DND-41 (cell line): Measurements from ENCODE around the gene PLA1A.

ENCODE experiments used
- ATAC-seq: fragments of 200-7000 bp; cut with Tn5 transposase; 3 replicates; pipeline ENCODE4 v1.9.1; 2021; ENCODE audit warnings: low read depth; ENCODE audit not compliant: insufficient read depth
- DNase-seq: peaks from one replicate; pipeline ENCODE4 v3.0.0-alpha.2; 2020
- H2AFZ ChIP-seq: 2 replicates; pipeline ENCODE4 v1.6.0; 2012; ENCODE audit warnings: low read depth, low read length
- H3K27ac ChIP-seq: 2 replicates; pipeline ENCODE4 v1.5.1; 2012; ENCODE audit warnings: low read length, inconsistent platforms
- H3K27me3 ChIP-seq: fragments of 200-600 bp; sonication (generic); 2 replicates; pipeline ENCODE4 v1.6.0; 2012; ENCODE audit warnings: low read length, mild to moderate bottlenecking, inconsistent platforms; ENCODE audit not compliant: insufficient read depth, poor library complexity
- H3K36me3 ChIP-seq: 2 replicates; pipeline ENCODE4 v1.5.1; 2012; ENCODE audit warnings: low read length, inconsistent platforms; ENCODE audit not compliant: insufficient read depth
- H3K4me1 ChIP-seq: 2 replicates; pipeline ENCODE4 v1.5.1; 2012; ENCODE audit warnings: mild to moderate bottlenecking, low read length; ENCODE audit not compliant: insufficient read depth
- H3K4me2 ChIP-seq: 2 replicates; pipeline ENCODE4 v1.6.0; 2012; ENCODE audit warnings: mild to moderate bottlenecking, moderate library complexity, low read length, inconsistent platforms; ENCODE audit not compliant: insufficient read depth
- H3K4me3 ChIP-seq, 2 experiments: fragments of 200-600 bp in 1 of 2; shearing (Covaris generic) in 1 of 2; 2 replicates each; pipeline ENCODE4 v1.5.1; 2012 to 2016; ENCODE audit warnings: inconsistent platforms in 2 of 2, low read length in 2 of 2, mild to moderate bottlenecking in 2 of 2, low read depth in 1 of 2, moderate library complexity in 1 of 2
- H3K79me2 ChIP-seq: 2 replicates; pipeline ENCODE4 v1.6.0; 2012; ENCODE audit warnings: low read length, inconsistent platforms; ENCODE audit not compliant: insufficient read depth
- H3K9ac ChIP-seq: 2 replicates; pipeline ENCODE4 v1.6.0; 2012; ENCODE audit warnings: low read depth, mild to moderate bottlenecking, inconsistent platforms, low read length, moderate library complexity
- H3K9me3 ChIP-seq: 2 replicates; pipeline ENCODE4 v1.5.1; 2012; ENCODE audit warnings: low read length, moderate library complexity, mild to moderate bottlenecking, inconsistent platforms; ENCODE audit not compliant: insufficient read depth, severe bottlenecking
- H4K20me1 ChIP-seq: 2 replicates; pipeline ENCODE4 v1.6.0; 2012; ENCODE audit warnings: low read length; ENCODE audit not compliant: insufficient read depth
- EZH2 ChIP-seq: IDR thresholded peaks from 3 replicates; pipeline ENCODE4 v1.6.1; 2012; ENCODE audit warnings: borderline replicate concordance, low read depth, mild to moderate bottlenecking, moderate library complexity, low read length, inconsistent platforms; ENCODE audit not compliant: severe bottlenecking
- TF ChIP-seq, protein P1 (sequence below): IDR thresholded peaks from 2 replicates; pipeline ENCODE4 v1.5.1; 2012; ENCODE audit warnings: borderline replicate concordance, low read length, moderate library complexity, mild to moderate bottlenecking; ENCODE audit not compliant: poor library complexity, severe bottlenecking; ENCODE audit errors: extremely low read depth

Gene PLA1A

DNA sequence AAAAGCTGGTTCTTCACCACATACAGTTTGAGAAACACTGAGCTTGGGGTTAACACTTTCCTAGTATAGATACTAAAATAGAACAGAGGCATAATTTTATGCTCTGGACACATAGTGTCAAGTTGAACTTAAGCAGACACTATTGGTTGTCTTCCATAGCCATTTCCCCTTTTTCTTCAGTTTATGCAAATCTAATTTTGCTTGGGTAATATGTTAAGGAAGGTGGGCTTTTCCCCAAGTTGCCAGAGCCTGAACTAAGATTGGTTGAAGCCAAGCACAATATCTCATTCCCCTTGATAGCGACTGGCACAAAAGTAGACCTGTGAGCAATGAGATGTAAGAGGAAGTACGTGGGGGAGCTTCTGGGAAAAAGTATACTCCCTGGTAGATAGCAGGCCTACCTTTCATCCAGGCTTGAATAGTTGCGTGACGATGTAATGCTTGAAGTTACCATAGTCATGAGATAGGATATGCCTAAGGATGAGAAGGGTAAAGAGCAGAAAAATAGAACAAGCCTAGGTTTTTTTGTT, 67.2 kb downstream of the PLA1A start:
- H3K36me3 ChIP-seq: peaks cover 17% of the 10 kb centered on the region; the same call in 1 of the 2 replicates
- no peak overlapping the region for H2AFZ ChIP-seq
- no peaks in the 10 kb centered on the region for H4K20me1 ChIP-seq
- DNase-seq (no peak), ATAC-seq (no peak)
- no peaks in the 10 kb centered on the region for H3K9me3 ChIP-seq
- H3K4me1 ChIP-seq: no peaks in the 10 kb centered on the region
- no peak overlapping the region for H3K9ac ChIP-seq
- no peak overlapping the region for H3K4me2 ChIP-seq
- H3K27me3 ChIP-seq: no peaks in the 10 kb centered on the region
- TF ChIP-seq, protein P1, sequence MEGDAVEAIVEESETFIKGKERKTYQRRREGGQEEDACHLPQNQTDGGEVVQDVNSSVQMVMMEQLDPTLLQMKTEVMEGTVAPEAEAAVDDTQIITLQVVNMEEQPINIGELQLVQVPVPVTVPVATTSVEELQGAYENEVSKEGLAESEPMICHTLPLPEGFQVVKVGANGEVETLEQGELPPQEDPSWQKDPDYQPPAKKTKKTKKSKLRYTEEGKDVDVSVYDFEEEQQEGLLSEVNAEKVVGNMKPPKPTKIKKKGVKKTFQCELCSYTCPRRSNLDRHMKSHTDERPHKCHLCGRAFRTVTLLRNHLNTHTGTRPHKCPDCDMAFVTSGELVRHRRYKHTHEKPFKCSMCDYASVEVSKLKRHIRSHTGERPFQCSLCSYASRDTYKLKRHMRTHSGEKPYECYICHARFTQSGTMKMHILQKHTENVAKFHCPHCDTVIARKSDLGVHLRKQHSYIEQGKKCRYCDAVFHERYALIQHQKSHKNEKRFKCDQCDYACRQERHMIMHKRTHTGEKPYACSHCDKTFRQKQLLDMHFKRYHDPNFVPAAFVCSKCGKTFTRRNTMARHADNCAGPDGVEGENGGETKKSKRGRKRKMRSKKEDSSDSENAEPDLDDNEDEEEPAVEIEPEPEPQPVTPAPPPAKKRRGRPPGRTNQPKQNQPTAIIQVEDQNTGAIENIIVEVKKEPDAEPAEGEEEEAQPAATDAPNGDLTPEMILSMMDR: no peak
- TF ChIP-seq EZH2: no peak
- no peak overlapping the region for H3K4me3 ChIP-seq
- H3K79me2 ChIP-seq: no peaks in the 10 kb centered on the region
- H3K27ac ChIP-seq: no peak overlapping the region

DNA sequence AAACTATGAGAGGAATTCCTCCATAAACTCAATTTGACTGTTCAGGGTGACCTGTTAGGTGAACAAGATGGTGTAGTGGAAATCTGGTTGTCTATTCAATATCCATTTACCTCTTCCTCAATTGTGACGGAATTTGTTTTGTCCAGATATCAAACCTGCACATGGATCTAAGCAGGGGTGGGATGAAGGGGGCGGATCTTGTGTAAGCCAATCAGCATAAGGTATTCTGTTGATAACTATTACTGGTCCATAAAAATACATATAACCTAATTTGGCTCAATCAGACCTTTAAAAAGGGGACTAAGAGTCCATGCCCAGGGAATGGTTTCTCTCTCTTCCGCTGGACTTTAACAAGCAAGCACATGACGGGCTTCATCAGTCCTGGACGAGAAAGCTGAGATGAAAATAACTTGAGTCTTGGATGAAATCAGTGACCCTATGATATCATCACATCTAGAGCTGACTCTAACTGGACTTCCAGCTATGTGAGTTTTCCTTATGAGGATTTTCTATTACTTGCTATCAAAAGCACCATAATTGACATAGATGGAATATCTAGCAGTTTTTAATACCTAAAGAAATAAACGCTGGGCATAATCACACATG, 68.4 kb downstream of the PLA1A start:
- peaks cover 29% of the 10 kb centered on the region for H3K36me3 ChIP-seq
- H3K27ac ChIP-seq: no peak overlapping the region
- H3K9ac ChIP-seq: no peak overlapping the region
- no peaks in the 10 kb centered on the region for H3K9me3 ChIP-seq
- H3K79me2 ChIP-seq: no peaks in the 10 kb centered on the region
- no peak overlapping the region for H3K4me3 ChIP-seq
- no peak for ATAC-seq
- H3K27me3 ChIP-seq: no peaks in the 10 kb centered on the region
- no peak for TF ChIP-seq EZH2
- TF ChIP-seq, protein P1: no peak
- no peaks in the 10 kb centered on the region for H3K4me1 ChIP-seq
- no peak for DNase-seq
- no peaks in the 10 kb centered on the region for H4K20me1 ChIP-seq
- H2AFZ ChIP-seq: no peak overlapping the region
- H3K4me2 ChIP-seq: no peak overlapping the region

DNA sequence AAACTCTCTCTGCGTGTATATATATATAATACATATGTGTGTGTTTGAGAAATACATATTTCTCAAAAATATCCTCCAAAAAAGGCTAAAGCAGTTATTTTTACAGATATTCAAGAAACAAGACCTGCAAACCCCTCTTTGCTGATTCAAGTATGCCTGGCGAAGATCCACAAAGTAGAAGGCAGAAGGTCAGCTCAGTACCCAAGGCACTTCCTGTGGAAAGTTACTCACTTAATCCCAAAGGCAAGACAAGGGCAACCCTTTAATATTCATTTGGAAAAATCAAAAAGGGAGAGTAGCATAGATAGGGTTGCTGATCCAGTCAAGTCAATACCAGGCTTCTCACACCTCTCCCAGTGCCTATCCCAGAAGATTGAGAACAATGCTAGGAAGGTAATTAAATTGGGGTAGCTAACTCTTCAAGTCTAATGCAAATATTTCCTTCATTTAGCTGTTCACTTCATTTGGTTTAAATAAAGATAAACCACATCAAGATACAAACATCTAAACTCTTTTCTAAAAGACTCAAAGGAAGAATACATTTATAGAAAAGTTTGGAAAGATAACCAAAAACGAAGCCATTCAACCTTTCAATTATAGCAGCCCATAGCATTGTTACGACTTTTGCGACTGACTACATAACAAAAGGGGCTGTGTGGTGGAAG, 72.4 kb downstream of the PLA1A start:
- no peaks in the 10 kb centered on the region for H4K20me1 ChIP-seq
- H3K4me2 ChIP-seq: no peak overlapping the region
- no peaks in the 10 kb centered on the region for H3K27me3 ChIP-seq
- H2AFZ ChIP-seq: no peak overlapping the region
- no peak overlapping the region for H3K9ac ChIP-seq
- ATAC-seq (no peak), DNase-seq (no peak)
- H3K36me3 ChIP-seq: peaks cover 68% of the 10 kb centered on the region
- H3K4me1 ChIP-seq: peaks cover 2% of the 10 kb centered on the region; the same call in 1 of the 2 replicates
- no peak overlapping the region for H3K27ac ChIP-seq
- H3K79me2 ChIP-seq: peaks cover 6% of the 10 kb centered on the region
- no peaks in the 10 kb centered on the region for H3K9me3 ChIP-seq
- H3K4me3 ChIP-seq: no peak overlapping the region
- no peak for TF ChIP-seq EZH2

DNA sequence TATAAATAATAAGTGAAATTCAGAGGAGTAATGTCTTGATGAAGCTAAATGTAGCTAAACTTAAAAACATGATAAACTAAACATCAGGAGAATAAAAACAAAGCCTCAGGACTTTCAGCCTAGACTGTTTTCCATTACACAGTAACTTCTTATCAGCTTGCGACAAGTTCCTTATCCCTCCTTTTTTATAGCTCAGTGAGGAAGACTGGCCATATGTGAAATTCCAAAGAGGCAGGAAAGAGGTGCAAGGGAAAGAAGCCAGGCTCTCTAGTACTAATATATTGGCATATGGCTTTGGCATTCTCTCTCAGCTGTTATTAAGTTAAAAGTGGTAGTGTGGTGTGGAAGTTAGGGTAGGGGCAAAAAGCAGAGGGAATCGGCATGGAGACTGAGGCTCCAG, 75.1 kb downstream of the PLA1A start:
- Histone ChIP-seq H3K4me1 (peaks cover 23% of the 10 kb centered on the region), H3K79me2 (peaks cover 24% of the 10 kb centered on the region), H3K27ac (no peak overlapping the region), H3K36me3 (peaks cover 67% of the 10 kb centered on the region), H3K4me2 (no peak overlapping the region), H3K27me3 (no peaks in the 10 kb centered on the region), H3K4me3 (no peak overlapping the region), H3K9ac (no peak overlapping the region), H4K20me1 (no peaks in the 10 kb centered on the region), H2AFZ (no peak overlapping the region), H3K9me3 (no peaks in the 10 kb centered on the region)
- TF ChIP-seq, protein P1: no peak
- TF ChIP-seq EZH2: no peak
- no peak for ATAC-seq
- no peak for DNase-seq
